HG02973 (cell line): ENCODE measurements around the gene UBE2E2.
A peak's percentile ranks its signal among the peaks of the same experiment; 100 is the strongest.

Experiments used
- ATAC-seq: cut with Tn5 transposase; IDR thresholded peaks from one replicate; pipeline ENCODE4 v1.9.1; 2021; ENCODE audit warnings: moderate library complexity; ENCODE audit not compliant: unreplicated experiment

The UBE2E2 gene

DNA sequence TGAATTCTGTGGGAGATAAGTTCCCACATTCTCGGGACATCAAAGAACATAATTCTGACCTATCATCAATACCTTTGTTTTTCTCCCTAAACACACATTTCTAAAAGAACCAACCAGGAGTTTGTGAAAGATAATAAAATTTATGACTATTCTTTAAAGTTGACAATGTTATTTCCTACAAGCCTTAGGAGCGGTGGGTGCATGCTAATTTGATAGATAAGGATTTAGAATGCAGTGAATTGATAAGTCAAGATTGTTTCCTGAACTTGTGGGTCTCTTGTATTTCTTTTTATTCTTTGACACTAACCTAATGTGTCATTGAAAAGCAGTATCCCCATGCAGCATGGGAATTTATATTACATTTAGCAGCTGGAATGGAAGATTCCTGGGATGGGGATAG, 10.3 kb upstream of the UBE2E2 start:
- no peak for ATAC-seq

DNA sequence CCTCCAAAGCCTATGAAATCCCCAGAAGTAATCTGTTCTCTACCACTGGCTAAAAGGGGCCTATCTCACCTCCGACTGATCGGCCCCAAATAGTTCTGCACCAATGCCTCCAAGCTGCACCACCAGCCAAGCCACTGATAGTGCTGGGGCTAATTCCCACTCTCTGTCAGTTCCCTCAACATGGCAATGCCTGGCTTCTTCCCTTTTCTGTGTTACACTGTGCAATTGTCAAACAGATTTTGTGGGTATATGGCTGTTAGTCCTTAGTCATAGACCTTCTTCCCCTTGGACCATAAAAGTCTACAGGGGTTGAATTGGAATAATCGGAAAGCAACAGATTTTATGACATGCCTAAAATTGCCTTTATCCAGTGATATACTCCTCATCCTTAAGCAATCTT, 9.3 kb upstream of the UBE2E2 start:
- ATAC-seq, result no peak

DNA sequence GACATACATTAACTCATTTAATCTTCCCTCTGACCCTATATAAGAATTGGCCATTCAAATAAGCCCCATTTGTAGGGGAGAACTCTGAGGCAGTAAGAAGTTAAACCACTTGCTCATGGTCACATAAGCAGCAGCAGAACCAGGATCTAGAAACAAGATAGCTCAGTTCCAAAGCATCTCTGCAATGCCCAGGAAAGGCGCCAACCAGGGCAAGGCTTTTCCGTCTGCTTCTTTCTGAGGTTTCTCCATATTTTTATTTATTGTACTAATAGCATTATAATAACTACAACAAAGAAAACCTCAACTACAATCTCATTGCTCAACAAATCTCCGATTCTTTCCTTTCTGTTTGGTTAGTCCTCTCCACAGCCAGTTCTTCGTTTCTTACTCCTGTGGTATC, 4.3 kb upstream of the UBE2E2 start:
- no peak for ATAC-seq

DNA sequence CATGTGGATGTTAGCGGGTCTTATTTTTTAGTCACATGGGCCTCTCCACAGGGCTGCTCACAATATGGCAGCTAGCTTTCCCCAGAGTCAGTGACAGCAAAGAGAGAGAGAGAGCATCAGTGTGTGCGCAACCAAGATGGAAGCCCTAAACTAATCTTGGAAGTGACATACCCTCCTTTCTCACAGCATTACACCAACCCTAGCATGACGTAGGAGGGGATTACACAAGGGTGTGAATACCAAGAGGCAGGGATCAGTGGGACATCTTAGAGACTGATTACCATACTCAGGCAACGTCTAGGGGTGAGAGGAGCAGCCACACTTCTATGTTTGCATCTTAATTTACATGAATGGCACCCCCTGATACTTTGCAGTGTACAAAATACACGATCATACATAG, 3.5 kb upstream of the UBE2E2 start:
- no peak for ATAC-seq

DNA sequence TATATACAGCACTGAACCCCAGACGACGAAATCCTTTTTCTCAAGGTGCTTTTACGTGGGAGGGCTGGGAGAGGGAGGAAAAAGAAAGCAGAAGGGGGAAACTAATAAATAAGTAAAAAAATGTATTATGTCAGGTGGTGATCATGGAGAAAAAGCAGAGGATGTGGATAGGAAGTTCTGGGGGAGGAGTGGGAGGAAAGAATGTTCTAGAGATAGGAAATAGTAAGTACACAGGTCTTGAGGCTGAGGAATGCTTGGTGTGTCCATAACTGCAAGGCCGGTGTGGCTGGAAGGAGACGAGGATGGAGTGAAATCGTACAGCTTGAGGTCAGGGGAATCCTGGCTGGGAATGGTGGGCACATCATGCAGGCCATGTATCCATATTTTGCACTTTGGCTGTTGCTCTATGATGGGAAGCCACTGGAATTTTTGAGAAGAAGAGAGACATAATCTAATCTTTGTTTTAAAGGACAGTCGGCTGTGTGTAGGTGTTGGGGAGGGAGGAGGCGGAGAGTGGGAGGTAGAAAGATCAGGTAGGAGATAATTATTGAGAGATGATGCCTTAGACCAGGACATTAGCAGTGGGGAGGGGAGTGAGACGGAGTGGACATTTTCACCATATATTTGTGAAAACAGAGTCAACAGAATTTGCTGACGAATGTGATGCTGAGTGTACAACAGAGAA, 1.8 kb upstream of the UBE2E2 start:
- no peak for ATAC-seq

DNA sequence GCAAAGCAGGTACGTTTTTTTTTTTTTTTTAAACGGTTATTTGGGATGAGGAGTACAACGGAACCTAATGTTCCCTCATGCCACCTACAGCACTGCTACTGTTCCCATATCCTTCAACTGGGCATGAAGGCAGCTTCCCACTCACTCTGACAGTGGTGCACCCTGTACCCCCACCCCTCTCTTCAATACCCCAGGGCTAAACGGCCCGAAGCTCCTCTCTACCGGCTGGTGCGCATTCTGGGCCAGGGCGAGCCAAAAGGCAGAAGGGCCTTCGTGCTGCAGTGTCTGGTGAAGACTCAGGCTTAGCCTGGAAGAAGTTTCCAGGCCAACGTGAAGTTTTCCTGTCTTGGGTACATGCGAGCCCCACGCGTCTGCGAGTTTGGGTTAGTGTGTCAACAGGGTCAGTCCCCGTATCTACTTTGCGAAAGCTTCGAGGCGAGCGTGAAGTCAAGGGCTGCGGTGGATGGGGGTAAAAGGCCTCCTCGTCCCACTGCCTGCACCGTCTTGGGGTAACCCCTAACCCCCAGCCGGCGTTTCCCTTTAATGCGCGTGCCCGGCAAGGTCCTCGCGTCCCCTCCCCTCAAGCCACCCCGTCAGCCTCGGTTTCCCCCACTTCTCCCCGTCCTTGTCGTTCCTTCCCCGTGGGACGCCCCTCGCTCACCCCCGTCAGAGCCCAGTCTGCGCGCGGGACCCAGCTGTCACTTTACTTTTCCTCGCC, 765 bp upstream of the UBE2E2 start:
- no peak for ATAC-seq

DNA sequence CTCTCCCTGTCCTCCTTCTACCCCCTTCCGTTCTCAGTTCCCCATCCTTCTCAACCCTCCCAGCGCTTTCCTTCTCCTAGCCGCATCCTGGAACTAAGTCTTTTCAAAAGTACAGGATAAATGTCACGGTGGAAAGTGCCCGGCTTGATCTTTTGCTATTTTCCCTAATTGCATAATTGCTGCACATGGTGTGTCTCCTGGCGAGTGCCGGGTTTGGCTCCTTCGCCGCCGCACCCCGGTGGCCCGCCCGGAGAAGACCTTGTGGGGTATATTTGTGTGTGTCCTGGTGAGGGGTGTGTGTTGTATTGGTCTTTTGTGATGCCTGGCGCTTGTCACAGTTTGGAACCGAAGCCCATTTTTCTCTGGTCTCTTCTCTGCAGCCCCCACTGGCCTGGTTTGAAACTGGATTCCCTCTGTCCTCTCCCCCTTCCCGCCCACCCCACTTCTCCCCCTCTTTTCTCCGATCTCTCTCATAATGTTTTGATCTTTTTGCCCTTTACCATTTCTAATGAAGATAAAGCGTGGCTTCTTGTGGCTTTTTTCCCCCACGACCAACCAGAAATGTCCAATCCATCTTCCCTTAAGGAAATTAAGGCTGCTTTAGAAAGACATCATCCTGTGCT, 692 bp downstream of the UBE2E2 start:
- ATAC-seq, result peak; percentile 28

DNA sequence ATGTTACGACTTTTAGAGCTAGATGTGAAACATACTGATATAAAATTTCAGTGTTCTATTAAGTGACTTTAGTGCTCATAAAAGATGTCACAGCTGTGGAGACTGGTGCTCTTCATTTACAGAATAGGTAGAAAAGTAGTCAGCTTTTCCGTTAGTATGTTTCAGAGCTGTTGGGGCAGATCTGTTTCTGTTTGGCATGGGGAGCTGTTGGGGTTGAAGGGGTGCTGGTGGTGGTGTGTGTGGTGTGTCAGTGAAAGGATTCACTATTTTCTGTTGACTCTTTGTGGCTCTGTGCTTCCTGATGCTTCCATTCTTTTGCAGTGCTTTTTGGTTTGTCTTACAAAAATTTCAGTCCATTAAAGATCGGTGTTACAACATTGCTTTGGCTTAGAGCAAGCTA, 3.2 kb downstream of the UBE2E2 start:
- ATAC-seq, result no peak

DNA sequence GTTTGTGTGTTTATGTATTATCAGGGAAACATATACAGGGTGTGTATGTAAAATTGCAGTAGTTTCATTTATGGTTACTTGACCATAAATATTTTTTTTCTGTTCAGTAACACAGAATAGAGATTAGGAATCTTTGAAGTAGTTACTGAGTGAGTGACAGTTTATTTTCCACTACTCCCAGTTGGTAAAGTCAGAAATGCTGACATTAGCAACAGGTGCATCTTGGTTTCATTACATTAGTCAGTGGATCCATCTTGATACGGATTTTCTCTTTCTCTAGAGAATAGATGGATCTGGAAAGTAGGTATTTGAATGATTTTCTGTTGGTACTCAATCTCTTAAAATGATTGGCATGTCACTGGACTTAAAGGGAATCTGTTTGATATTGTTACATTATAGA, 6.0 kb downstream of the UBE2E2 start:
- ATAC-seq, result no peak

DNA sequence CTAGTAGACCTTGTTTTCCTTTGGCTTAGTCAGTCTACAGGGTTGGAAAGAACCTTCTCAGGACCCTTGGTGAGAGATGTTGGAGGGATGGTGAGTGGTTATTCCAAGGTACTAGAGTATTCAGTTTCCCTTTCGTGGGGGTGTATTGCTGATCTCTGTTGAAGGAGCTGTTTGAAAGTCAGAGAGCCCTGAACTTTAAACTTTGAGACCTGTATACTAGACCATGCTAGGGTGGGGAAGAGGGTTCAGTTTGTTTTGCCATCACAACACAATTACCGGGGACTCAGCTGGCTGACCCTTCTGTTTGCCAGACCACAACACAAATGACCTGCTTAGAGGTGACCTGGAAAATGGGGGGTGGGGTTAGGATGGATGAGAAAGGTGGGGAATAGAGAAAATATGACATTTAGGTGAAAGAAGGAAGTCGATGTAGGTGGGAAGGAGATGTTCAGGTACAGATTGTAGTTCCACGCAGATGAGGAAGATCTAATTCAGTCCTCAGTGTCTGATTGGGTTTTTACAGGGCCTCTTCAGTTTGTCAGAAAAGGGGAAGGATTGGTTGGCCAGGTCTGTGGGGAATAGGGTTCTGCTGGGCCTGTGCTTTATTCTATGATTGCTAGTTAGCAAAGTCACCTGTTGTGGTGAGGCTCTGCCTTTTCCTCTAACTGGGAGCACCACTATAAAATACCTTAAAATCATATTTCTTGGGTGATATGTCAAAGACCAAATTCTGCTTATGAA, 6.8 kb downstream of the UBE2E2 start:
- ATAC-seq, result no peak

DNA sequence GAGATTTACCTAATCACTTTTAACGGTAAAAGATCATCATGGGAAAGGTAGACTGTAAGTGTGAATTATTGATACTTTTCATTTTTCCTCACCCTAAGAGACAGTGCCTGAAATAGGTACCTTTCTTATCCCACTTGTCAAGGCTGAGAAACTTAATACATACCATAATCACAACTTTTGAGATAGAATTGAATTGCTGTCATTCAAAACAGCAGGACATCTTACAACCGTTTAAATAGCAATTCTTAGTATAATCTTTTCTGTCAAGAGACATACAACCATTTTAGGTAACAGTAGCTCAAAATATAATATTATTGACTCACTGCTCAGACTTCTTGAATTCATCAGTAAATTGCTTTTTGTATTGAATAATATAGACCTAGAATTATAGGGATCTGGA, 10.7 kb downstream of the UBE2E2 start:
- ATAC-seq, result no peak

DNA sequence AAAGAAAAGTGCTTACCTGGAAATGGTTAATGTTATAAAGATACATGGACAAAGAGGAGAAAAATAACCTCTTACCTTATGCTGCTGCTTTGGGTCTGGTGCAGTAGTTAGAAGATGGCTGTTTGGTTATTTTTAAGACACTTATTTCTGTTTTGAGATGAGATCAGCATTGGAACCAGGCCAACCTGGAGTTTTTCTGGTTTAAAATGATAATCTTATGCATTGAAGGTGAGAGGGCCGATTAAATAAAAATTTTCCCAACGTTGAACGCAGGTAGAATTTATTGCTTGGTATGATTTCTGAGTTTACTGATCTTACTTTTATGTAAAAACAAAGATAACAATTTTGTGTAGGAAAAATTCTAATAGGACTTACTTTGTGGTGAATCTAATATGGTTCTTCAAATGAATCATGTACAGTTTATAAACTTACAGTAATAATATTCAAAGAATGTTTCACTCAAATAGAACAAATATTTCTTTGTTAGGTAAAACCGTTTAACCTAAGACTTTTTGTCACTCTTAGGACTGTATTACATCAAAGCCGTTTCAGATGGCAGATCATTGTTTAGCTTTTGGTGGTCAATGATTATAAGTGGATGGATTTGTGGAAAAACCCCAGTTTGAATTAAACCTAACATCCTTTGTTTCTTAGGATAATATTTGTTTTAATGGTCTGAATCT, 14.9 kb downstream of the UBE2E2 start:
- ATAC-seq, result no peak

DNA sequence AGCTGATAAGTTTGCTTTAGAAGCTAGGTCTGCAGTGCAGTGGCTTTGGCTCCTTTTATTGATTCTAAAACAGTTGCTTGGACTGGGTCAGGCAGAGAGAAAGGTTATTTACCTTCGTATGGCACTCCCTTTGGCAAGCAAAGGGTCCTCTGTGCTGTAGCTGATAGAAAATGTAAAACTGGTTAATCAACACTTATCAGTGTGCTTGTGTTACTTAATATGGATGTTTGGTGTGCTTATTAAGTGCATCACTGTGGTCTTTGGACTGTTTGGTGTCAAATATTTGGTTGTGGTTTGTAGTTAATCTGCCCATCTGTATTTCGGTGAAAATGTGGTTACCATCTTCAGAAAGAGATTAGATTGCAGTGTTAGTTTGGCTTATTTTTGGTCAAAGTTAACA, 16.0 kb downstream of the UBE2E2 start:
- ATAC-seq, result peak; percentile 44

DNA sequence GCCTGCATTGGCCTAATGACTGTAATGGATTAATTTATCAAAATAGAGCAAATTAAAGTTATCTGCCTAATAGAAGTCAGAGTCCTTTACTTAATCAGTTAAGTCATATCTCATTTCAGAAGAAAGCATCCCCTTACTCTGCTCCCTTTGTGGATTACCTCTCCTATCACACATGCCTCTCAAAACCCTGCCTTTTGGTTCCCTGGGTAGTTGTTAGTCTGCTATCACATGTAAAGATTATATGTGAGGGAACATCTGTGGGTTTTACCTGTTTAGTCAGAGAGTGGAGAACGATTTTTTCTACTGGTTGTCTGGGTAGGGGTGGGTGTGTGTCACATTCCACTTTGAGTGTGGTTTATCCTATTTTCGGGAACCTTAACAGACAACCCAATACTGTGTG, 16.4 kb downstream of the UBE2E2 start:
- ATAC-seq, result peak; percentile 48

DNA sequence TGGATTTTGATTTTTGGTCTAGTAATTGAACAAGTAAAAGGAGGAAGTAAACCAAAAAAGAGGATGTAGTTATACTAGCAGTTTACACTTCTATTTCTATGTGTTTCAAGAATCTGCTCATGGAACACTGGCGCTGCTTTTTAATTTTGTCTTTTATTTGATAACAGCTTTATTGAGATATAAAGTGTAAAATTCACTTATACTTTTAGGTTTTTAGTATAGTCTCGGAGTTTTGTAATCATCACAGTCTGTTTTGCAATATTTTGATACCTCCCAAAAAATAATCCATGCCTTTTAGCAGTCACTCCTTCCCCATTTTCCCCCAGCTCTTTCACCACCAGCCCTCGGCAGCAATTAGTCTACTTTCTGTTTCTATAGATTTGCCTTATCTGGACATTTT, 18.0 kb downstream of the UBE2E2 start:
- no peak for ATAC-seq

DNA sequence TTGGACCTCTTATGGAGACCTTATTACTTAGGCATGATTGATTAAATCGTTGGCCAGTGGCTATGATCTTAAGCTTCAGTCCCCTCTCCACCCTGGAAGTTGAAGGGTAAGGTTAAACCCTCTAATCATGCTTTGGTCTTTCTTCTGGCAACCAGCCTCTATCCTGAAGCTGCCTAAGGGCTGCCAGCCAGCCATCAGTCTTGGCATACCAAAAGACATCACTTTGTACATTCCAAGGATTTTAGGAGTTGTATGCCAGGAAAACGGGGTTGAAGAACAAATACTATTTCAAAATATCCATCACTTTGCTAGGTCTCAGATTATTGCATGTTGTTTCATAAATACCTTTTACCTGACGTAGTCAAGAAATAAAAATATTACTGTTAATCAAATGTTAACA, 28.9 kb downstream of the UBE2E2 start:
- ATAC-seq, result no peak

DNA sequence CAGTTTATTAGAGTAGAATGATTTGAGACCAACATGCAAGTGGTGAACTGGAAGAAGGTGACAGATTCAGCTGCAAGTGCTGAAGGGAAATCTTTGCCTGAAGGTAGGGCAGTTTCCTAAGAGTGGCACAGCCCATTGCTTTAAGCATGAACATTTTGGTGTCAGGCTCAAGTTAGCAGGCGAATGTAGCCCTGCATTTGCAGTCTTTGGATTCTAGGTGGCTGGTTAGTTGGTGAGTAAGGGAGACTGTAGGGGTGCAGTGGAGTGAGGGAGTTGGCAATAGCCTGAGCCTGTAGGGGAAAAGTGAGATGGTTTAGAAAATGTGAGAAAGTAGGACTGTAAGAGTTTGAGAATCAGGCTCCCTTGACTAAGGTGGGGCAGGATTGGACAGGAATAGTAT, 29.7 kb downstream of the UBE2E2 start:
- ATAC-seq, result no peak

DNA sequence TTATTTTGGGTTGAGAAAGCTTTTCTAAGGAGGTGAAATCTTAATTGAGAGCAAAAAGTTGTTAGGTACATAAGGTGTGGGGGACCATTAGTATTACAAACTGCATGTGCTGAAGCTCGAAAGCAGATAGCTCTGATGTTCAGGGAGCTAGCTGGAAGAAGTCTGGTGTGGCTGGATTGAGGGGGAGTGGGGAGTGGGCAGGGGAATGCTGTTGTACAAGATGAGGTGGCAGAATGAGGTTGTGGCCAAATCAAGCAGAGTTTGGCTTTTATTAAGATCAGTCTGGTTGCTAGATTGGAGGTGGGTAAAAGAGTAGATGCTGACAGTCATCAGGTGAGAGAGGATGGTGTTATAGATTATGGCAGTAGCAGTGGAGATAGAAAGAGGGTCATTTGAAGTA, 32.1 kb downstream of the UBE2E2 start:
- ATAC-seq, result no peak

DNA sequence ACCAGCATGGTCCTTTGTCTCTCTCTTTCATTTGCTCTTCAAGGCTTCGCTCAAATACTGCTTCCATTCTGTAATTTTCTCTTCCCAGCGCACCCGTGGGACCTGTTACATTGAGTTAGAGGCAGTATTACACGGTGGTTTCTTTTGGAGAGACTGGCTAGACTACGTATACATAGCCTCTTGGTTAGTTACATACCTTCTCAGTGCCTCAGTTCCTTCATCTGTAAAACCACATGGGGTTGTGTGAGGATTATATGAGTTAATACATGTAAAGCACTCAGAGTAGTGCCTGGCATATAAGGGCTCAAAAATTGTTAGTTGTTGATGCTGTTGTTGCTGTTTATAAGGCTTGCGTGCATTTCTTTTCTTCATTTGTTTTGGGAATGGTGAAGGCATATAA, 33.8 kb downstream of the UBE2E2 start:
- no peak for ATAC-seq

DNA sequence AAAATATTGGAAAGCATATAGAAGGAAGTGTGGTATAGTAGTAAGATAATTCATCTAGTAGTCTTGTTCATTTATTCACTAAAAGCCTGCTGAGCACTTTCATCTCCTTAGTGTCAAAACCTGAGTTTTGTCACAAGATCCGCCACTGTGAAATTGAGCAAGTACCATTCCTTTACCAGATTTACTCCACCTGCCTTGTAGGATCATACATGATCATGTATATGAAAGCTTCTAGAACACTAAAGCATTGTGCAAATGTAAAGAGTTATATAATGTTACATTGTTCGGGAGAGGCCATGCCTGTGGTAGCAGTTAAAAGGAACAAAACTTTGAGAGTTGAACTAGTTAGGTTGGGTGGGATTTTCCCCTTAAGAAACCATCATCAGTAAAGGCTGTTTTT, 35.0 kb downstream of the UBE2E2 start:
- no peak for ATAC-seq

DNA sequence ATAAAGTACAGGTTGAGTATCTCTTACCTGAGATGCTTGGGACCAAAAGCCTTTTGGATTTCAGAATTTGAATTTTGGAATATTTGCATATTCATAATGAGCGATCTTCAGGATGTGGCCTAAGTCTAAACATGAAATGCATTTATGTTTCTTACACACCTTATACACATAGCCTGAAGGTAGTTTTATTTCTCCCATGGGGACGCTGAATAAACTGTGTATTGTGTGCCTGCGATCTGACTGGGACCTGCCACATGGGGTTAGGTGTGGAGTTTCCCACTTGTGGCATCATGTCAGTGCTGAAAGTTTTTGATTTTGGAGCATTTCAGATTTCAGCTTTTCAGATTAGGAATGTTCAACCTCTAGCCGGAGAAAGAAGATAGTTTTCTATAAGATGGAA, 35.5 kb downstream of the UBE2E2 start:
- no peak for ATAC-seq
